GM06990 (cell line): ENCODE data around the gene PTPRN2.
"Not testable (repeated sequence)": the region's sequence is repeated elsewhere in the genome, so short reads cannot be mapped to it uniquely, and the experiment has no call there.

Experiments used
- DNase-seq: peaks from one replicate; pipeline ENCODE4 v3.0.0-alpha.2; 2011; ENCODE audit not compliant: insufficient read length; ENCODE audit errors: extremely low read depth
- H3K27me3 ChIP-seq: replicated peaks from 2 replicates; pipeline ENCODE4 v1.6.0; 2011; ENCODE audit warnings: low read length; ENCODE audit not compliant: control insufficient read depth, insufficient read depth
- H3K36me3 ChIP-seq: 2 replicates; pipeline ENCODE4 v1.5.1; 2011; ENCODE audit warnings: low read length; ENCODE audit not compliant: control insufficient read depth, insufficient read depth
- H3K4me3 ChIP-seq: replicated peaks from 2 replicates; pipeline ENCODE4 v1.5.1; 2011; ENCODE audit warnings: low read depth, mild to moderate bottlenecking, control low read depth, low read length
- TF ChIP-seq, protein P1 (sequence below): IDR thresholded peaks from 2 replicates; pipeline ENCODE4 v1.5.1; 2011; ENCODE audit warnings: low read length, control low read depth, mild to moderate bottlenecking, inconsistent platforms; ENCODE audit not compliant: insufficient read depth, poor library complexity, severe bottlenecking

PTPRN2 gene

DNA sequence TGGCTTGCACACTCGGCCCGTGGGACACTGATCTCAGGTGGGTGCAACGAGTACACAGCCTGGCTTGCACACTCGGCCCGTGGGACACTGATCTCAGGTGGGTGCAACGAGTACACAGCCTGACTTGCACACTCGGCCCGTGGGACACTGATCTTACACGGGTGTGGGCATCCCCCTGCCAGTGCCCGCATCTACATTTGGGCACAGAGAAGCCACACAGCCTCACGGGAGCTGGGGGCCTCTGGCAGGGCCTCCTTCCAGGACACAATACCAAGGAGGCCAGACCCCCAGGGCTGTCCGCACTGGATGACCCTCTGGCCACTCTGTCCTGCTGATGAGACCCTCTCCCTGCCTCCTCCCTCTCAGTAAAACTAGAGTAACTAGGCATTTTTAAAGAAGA, 920.4 kb downstream of the PTPRN2 start:
- H3K27me3 ChIP-seq: no peaks in the 10 kb centered on the region
- no peaks in the 10 kb centered on the region for H3K36me3 ChIP-seq
- no peak overlapping the region for H3K4me3 ChIP-seq
- TF ChIP-seq, protein P1, sequence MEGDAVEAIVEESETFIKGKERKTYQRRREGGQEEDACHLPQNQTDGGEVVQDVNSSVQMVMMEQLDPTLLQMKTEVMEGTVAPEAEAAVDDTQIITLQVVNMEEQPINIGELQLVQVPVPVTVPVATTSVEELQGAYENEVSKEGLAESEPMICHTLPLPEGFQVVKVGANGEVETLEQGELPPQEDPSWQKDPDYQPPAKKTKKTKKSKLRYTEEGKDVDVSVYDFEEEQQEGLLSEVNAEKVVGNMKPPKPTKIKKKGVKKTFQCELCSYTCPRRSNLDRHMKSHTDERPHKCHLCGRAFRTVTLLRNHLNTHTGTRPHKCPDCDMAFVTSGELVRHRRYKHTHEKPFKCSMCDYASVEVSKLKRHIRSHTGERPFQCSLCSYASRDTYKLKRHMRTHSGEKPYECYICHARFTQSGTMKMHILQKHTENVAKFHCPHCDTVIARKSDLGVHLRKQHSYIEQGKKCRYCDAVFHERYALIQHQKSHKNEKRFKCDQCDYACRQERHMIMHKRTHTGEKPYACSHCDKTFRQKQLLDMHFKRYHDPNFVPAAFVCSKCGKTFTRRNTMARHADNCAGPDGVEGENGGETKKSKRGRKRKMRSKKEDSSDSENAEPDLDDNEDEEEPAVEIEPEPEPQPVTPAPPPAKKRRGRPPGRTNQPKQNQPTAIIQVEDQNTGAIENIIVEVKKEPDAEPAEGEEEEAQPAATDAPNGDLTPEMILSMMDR: no peak
- no peak for DNase-seq

GRCh38 chr7:157666530-157667040, 921.0 kb downstream of the PTPRN2 start:
- no peak overlapping the region for H3K4me3 ChIP-seq
- no peak for DNase-seq
- TF ChIP-seq, protein P1: no peak
- no peaks in the 10 kb centered on the region for H3K27me3 ChIP-seq
- H3K36me3 ChIP-seq: no peaks in the 10 kb centered on the region

DNA sequence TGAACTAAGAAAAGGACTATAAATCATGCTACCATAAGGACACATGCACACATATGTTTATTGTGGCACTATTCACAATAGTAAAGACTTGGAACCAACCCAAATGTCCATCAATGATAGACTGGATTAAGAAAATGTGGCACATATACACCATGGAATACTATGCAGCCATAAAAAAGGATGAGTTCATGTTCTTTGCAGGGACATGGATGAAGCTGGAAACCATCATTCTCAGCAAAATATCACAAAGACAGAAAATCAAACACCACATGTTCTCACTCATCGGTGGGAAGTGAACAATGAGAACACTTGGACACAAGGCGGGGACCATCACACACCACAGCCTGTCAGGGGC, 922.0 kb downstream of the PTPRN2 start:
- not testable (repeated sequence) for DNase-seq, H3K36me3 ChIP-seq, H3K27me3 ChIP-seq, H3K4me3 ChIP-seq

DNA sequence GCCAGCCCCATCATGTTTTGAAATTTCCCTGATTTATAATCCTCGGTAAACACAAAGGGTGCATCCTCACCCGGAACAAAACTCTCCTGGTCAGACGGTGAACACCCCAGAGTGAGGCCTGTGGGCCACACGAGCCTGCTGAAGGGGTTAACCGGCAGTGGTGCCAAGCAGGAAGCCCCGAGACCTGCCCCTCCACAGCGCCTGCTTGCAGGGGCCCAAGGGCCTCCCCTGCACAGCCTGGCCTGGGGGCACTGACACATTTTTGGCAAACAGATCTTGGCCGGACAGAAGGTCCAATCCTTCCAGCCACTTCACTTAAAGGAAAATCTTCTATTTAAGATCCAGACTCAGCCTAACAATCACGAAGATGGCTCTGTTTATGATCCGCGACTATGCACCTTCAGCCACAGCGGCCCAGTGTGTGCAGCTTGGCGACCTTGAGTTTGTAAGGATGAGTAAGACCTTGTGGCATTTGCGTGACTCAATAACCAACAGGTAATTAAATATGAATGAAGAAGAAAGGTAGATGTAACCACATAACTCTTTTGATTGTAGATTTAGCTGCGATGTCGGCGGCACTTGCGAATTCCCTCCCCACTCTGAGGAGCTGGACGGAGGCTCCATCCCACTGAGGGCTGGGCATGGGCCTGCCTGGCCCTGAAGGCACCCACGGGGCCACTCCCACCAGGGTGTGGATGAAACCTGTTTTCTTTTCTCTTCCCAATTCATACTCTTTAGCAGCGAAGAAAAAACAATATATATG, 922.6 kb downstream of the PTPRN2 start:
- H3K4me3 ChIP-seq: no peak overlapping the region
- H3K36me3 ChIP-seq: no peaks in the 10 kb centered on the region
- no peak for DNase-seq
- TF ChIP-seq, protein P1: no peak
- no peaks in the 10 kb centered on the region for H3K27me3 ChIP-seq

DNA sequence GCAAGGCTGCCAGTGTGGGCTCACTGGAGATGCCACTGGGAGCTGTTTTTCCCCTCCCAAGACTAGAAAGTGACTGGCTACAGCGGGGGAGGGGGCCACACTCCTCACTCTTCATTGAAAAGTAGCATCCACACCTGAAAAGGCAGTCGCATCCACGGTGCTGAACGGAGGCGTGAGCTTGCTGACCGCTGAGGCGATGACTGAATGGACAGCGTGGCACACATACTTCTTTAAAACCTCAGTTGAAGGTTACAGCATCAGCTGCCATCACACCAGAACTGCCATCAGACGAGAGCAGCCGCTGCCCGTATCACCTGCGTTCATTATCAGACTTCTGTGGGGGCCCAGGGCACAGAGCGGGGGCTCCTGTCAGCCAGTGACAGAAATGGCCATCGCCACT, 923.6 kb downstream of the PTPRN2 start:
- DNase-seq: no peak
- TF ChIP-seq, protein P1: no peak
- Histone ChIP-seq H3K36me3 (no peaks in the 10 kb centered on the region), H3K4me3 (no peak overlapping the region), H3K27me3 (no peaks in the 10 kb centered on the region)

- TF ChIP-seq, protein P1: no peak
- no peak overlapping the region for H3K4me3 ChIP-seq
- no peaks in the 10 kb centered on the region for H3K36me3 ChIP-seq
- no peak for DNase-seq
- no peaks in the 10 kb centered on the region for H3K27me3 ChIP-seq
Measured at GRCh38 chr7:157662981-157663716, 924.5 kb downstream of the PTPRN2 start.
